Fibroblast of gingiva (primary cell): ENCODE data around the gene ANO9.

Experiments
- DNase-seq: peaks from one replicate; pipeline ENCODE4 v3.0.0-alpha.2; 2011; ENCODE audit warnings: low read depth

ANO9 gene

DNA sequence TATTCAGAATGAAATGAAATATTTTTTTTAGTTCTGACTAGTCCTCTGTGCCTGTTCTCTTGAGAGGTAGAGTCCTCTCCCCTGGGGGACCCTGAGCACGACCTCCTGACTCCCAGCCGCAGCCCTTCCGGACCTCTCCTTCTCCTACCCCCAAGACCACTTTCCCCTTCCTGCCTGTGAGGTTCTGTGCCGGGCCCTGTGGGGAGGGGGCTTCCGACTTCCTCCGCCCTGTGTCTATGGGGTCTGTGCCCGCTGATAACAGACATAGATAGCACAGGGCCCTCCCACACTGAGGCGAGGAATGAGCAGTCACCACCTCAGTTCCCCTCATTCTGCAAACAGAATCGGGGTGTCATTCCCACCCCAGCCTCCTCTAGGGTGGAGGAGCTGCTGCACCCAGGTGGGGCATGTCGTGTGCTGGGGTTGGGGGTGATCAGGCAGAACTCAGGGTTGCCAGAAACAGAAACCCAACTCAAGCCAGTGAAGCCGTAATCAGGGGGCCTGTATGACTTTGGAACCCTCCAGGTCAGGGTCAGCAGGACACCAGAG is 59.7 kb downstream of the ANO9 start:
- DNase-seq: no peak

GRCh38 chr11:381501-382072 is 60.2 kb downstream of the ANO9 start:
- no peak for DNase-seq

DNA sequence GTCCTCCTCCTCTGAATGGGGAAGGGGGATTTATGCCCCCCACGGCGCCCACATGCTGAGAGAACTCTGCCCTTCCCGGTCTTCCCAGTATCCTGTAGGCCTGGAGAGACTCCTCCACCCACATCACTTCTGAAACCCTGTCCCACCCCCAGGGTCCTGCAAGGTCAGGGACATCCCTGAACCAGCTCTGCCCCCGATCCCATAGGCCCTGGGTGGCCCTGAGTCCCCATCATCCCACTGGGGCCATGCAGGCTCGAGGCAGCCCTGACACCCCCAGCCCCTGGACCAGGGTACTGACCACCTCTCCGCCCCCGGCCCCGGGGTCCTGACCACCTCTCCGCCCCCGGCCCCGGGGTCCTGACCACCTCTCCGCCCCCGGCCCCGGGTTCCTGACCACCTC is 60.8 kb downstream of the ANO9 start:
- DNase-seq: no peak

- DNase-seq: no peak
These were observed 61.3 kb downstream of the ANO9 start for GRCh38 chr11:380491-380890.

DNA sequence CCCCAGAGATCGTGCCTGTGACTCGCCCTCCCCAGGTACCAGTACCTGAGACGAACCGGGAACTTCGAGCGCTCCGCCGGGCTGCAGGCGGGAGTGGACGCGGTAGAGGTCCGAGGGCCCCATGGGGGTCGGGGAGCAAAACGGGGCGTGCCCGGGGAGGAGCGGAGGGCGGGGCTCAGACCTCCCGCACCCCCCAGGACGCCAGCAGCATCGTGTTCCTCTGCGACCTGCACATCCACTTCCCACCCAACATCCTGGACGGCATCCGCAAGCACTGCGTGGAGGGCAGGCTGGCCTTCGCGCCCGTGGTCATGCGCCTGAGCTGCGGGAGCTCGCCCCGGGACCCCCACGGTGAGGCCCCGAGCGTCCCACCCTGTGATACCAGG is 61.7 kb downstream of the ANO9 start:
- no peak for DNase-seq

- DNase-seq: no peak
These were observed 62.4 kb downstream of the ANO9 start for GRCh38 chr11:379205-380094.

DNA sequence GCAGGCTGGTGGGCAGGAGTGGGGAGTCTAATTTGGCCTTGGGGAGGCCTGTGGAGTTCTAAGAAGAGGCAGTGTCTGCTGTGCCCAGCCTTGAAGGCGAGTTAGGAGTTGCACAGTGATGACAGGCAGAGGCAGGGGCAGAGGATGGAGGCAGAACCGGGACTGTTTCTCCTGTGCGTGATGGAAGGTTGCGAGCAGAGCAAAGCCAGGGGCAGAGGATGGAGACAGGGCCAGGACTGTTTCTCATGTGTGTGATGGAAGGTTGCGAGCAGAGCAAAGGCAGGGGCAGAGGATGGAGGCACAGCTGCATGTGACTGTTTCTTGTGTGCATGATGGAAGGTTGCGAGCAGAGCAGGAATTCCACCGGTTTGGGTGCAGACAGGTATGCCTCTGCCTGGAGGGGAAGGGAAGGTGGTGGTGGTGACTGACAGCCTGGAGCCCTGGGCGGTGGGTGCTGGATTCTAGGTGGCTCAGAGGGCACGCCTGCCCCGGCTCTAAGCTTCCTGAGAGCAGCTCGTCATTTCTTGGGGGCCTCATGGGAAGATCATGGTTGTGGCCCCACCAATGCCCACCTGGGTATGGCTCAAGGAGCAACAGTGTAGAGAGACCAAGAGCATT is 63.8 kb downstream of the ANO9 start:
- DNase-seq: no peak

GRCh38 chr11:377174-377865 is 64.5 kb downstream of the ANO9 start:
- DNase-seq: no peak

DNA sequence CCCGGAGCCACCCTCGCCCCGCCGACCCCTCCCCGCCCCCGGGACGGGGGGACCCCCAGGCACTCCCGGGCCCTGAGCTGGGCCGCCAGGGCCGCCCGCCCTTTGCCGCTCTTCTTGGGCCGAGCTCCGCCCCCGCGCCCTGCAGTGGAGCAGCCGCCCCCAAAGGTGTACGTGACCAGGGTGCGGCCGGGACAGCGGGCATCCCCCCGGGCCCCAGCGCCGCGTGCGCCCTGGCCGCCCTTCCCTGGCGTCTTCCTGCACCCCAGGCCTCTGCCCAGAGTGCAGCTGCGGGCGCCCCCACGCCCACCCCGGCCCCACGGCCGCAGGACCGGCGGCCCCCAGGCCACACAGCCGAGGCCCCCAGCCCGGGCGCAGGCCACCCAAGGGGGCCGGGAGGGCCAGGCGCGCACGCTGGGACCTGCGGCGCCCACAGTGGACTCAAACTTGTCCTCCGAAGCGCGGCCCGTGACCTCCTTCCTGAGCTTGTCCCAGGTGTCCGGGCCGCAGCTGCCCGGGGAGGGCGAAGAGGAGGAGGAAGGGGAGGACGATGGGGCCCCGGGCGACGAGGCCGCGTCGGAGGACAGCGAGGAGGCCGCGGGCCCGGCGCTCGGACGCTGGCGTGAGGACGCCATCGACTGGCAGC is 65.2 kb downstream of the ANO9 start:
- DNase-seq: no peak

DNA sequence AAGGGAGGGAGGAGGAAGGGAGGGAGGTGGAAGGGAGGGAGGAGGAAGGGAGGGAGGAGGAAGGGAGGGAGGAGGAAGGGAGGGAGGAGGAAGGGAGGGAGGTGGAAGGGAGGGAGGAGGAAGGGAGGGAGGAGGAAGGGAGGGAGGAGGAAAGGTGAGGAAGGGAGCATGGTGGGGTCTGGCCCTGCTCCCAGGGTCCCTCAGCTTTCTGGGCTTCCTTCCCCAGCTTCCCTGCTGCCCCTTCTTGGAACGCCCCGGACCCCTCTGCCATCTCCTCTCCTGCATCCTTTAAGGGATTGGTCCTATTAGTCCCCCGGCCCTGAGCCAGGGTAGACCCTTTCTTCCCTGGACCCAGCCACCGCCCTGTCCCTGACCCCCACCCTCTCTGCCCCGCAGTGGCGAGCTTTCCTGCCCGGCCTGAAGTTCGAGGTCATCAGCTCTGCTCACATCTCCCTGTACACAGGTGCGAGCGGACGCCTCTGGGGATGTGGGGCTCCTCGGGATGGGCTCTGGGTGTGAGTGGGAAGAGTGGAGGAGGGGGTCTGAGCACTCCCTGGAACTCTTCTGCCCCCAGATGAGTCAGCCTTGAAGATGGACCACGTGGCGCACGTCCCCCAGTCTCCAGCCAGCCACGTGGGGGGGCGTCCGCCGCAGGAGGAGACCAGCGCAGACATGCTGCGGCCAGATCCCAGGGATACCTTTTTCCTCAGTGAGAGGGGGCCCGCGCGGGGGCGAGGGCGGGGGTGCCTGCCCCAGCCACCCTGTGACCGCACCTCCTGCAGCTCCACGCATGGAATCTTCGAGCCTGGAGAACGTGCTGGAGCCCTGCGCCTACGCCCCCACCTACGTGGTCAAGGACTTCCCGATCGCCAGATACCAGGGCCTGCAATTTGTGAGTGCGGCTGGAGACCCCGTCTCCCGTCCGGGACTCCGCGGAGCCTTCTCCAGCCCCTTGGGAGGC is 66.5 kb downstream of the ANO9 start:
- no peak for DNase-seq

- no peak for DNase-seq
These were observed 67.9 kb downstream of the ANO9 start for GRCh38 chr11:373716-374551.

DNA sequence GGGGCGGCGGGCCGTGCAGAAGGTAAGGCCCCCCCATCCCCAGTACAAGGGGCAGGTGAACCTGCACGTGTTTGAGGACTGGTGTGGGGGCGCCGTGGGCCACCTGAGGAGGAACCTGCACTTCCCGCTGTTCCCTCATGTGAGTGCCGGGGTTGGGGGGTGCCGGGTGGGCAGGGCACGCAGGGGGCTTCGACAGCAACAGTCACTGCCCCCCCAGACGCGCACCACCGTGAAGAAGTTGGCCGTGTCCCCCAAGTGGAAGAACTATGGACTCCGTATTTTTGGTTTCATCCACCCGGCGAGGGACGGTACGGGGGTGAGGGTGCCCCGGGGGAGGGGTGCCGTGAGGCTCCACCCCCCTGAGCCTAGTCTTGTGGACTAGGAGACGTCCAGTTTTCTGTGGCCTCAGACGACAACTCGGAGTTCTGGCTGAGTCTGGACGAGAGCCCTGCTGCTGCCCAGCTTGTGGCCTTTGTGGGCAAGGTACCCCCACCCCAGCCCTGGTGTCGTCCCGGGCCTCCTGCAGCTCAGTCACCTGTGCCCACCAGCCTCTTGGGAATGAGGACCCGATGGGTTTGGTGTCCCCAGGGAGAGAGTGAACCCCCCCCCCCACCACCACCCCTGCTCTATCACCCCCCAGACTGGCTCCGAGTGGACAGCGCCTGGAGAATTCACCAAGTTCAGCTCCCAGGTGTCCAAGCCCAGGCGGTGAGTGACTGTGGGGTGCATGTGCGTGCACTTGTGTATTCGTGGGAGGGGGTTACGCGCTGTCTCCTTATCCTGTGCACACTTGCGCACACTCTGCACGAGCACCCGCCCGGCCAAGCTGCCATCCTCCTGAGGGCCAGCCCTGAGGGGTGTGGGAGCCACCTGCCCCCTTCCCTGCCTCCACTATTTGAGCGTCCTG is 68.7 kb downstream of the ANO9 start:
- DNase-seq: no peak

- no peak for DNase-seq
These were observed 69.9 kb downstream of the ANO9 start for GRCh38 chr11:371716-372590.

DNA sequence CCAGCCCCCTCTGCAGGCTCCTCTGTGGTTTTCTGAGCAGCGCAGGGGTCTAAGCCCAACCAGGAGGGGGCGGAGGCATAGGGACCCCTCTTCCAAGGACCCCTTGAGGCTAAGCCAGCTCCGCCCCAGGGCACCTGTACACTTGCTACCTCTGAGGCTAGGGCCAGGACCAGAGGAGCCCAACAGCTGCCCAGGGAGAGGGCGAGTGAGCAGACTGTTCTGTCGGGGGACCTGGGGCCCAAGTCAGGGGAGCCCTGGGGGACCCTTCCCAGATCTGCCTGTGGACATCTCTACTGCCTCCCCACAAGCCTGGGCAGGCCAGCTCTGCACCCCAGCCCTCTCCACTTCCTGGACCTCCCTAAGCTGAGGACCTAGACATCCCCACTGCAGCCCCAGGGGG is 70.8 kb downstream of the ANO9 start:
- DNase-seq: no peak

GRCh38 chr11:370070-370941 is 71.5 kb downstream of the ANO9 start:
- DNase-seq: no peak

DNA sequence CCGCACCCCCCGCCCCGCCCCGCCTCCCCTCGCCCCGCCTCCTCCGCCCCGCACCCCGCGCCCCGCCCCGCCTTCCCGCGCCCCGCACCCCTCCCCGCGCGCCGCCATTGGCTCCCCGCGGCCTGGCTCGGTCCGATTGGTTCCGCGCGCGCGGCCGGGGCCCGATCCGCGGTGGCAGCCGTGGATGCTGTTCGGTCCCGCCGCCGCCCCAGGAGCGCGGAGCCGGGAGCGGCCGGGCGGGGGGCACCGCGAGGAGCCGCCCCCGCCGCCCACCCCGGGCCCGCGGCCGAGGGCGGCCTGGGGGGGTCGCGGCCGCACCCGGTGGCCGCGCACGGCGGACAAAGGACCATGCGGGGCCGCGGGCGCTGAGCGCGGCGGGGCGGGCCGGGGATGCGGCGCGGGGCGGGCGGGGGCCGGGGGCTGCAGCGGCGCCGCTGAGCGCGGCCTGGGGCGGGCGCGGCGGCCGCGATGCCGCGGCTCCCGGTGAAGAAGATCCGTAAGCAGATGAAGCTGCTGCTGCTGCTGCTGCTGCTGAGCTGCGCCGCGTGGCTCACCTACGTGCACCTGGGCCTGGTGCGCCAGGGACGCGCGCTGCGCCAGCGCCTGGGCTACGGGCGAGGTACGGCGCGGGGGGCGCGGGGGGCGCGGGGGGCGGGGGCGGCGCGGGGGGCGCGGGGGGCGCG is 72.3 kb downstream of the ANO9 start, which contains the start of gene B4GALNT4:
Gene B4GALNT4, plus strand, starts transcription at position 164 of the 683 bp plus-strand sequence. Its CDS starts 305 bp downstream, at position 469.
- DNase-seq: no peak
